A673 (cell line): ENCODE results near the gene ELMOD3.

Experiments used
- EZH2 ChIP-seq: fragments of 200-600 bp; sonication (generic); IDR thresholded peaks from 2 replicates; pipeline ENCODE4 v1.6.1; 2017; ENCODE audit warnings: borderline replicate concordance, low read depth, mild to moderate bottlenecking, mixed read lengths, antibody characterized with exemption, low read length; ENCODE audit not compliant: poor library complexity, severe bottlenecking
- TF ChIP-seq, protein P1 (sequence below): fragments of 300-800, 200-600 bp; sonication (generic); conservative IDR thresholded peaks from 2 replicates; pipeline ENCODE4 v1.5.1; 2017; ENCODE audit warnings: low read depth, mild to moderate bottlenecking, antibody characterized with exemption, low read length, moderate library complexity, mixed read lengths

DNA sequence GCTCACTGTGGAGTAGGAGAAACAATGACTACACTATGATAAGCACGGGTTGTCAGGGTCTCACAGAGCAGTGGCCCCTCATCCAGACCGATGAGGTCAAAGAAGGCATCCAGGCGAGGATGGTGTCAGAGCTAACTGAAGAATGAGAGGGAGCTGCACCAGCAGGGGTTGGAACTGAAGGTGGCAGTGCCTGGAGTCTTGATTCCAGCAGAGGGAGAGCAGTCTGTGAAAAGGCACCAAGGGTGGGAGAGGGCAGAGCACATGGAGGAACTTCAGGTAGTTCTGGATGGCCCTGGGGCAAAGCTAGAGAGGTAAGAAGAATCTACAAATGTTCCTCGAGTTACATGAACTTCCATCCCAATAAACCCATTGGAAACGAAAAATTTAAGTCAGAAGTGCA, 12.6 kb downstream of the ELMOD3 start:
- TF ChIP-seq EZH2 = no peak
- TF ChIP-seq, protein P1, sequence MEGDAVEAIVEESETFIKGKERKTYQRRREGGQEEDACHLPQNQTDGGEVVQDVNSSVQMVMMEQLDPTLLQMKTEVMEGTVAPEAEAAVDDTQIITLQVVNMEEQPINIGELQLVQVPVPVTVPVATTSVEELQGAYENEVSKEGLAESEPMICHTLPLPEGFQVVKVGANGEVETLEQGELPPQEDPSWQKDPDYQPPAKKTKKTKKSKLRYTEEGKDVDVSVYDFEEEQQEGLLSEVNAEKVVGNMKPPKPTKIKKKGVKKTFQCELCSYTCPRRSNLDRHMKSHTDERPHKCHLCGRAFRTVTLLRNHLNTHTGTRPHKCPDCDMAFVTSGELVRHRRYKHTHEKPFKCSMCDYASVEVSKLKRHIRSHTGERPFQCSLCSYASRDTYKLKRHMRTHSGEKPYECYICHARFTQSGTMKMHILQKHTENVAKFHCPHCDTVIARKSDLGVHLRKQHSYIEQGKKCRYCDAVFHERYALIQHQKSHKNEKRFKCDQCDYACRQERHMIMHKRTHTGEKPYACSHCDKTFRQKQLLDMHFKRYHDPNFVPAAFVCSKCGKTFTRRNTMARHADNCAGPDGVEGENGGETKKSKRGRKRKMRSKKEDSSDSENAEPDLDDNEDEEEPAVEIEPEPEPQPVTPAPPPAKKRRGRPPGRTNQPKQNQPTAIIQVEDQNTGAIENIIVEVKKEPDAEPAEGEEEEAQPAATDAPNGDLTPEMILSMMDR = no peak
